Measurements from ENCODE around the gene WFDC12.
A peak's percentile ranks its signal among the peaks of the same experiment; 100 is the strongest.

Gene WFDC12

GRCh38 chr20:45115386-45115774, 8.9 kb downstream of the WFDC12 start:
- no peak for DNase-seq (ENCODE audit: low read depth in 2 of 2, low spot score in 1 of 2)

DNA sequence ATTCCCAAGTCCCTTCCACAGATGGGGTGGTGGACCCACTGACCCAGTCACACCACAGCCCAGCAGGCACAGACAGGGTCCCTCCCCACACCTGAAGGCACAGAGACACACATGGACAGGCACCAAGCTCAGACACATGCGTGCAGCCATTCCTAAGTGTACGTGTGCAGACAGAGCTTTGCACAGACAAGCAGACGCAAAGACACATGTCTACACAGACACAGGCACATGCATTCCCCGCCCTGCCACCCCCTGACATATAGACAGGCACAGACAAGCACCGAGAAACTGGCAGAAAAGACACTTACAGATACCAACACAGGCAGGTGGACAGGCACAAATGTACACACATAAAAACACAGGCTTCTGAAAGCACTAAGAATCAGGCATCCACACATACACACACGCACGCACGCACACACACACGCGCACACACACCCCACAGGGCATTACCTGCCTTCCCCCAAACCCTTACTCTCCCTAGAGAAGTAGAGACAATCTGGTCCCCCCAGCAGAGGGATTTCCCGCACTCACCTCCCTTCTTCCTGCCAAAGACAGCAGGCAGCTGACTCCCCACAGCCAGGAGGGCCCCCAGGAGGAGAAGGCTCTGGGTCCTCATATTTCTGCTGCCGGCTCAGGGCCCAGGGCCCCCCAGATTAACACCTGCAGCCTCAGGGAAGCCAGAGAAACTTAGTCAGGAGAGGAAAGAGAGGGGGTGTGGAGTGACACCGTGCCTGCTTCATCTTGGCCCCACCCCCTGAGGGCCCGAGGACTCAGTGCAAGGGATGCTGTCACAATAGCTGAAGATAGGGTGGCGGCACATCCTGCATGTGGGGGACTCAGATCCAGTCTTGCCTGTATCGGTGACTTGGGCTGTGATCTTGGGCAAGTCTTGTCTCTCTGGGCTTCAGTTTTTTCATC, 9.5 kb downstream of the WFDC12 start, which contains the start of gene WFDC5:
WFDC5 (minus strand) TSS at position 710 of the 921 bp plus-strand sequence; CDS start at position 619, 91 bp downstream.
- no peak for DNase-seq (ENCODE audit: low read depth in 2 of 2, low spot score in 1 of 2)

GRCh38 chr20:45113865-45114264, 10.4 kb downstream of the WFDC12 start:
- no peak for DNase-seq (ENCODE audit: low read depth in 2 of 2, low spot score in 1 of 2)

DNA sequence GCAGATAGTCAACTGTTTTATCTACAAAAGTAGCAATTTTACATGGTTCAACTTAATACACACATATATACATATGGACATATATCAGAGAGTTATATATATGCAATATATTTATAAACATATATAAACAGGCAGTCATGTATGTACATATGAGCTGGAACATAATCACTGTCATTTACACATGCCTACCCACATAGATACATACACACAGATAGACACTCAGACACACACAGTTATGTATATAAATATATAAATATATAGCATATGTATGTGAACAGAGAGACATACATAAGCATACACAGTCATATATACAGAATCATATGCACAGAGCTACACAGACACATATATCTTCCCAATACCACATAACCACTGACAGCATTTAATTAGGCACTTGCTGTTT, 11.5 kb downstream of the WFDC12 start:
- no peak for DNase-seq (ENCODE audit: low read depth in 2 of 2, low spot score in 1 of 2)

- DNase-seq (ENCODE audit: low read depth in 2 of 2, low spot score in 1 of 2) = no peak
Measured at GRCh38 chr20:45111799-45112471, 12.3 kb downstream of the WFDC12 start.

DNA sequence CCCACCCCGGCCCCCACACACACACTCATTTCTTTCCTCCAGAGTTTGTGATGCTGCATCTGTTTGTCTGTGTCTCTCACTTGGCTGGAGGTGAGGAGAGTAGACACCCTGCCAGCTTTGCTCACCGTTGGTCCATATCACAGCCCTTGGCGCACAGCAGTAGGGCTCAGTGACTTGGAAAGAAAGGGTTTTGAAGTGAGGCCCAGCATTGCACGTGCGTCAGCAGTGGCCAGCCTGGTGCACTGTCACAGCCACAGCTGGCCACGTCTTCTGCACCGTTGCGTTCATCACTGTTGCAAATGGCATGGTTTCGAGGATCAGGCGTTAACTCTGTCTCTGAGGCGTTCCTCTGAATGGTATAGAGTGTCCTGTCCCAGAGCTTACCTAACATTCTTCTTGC, 13.0 kb downstream of the WFDC12 start:
- DNase-seq (ENCODE audit: low read depth in 2 of 2, low spot score in 1 of 2) = no peak

GRCh38 chr20:45110301-45110700, 14.0 kb downstream of the WFDC12 start:
- DNase-seq (ENCODE audit: low read depth in 2 of 2, low spot score in 1 of 2) = no peak

DNA sequence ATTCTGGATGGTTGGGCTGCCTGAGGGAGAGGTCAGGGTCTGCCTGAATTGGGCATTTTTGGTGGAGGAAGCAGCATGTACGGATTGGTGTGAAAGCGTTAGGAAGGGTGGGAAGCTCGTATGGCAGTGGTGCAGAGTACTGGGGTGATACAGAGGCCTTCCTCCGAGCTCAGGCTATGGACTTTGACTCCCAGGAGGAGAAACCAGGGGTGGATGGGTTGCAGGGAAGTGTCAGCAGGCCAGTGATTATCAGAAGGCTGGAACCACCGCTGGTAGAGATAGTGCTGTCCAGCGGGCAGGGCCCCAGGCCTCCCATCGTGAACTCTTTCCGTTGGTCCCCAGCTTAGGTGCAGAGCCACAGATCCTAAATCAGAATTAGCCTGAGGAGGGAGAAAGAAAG, 14.6 kb downstream of the WFDC12 start:
- DNase-seq (ENCODE audit: low read depth in 2 of 2, low spot score in 1 of 2) = no peak

GRCh38 chr20:45105317-45105716, 18.9 kb downstream of the WFDC12 start:
- DNase-seq (ENCODE audit: low read depth in 2 of 2, low spot score in 1 of 2) = no peak

DNA sequence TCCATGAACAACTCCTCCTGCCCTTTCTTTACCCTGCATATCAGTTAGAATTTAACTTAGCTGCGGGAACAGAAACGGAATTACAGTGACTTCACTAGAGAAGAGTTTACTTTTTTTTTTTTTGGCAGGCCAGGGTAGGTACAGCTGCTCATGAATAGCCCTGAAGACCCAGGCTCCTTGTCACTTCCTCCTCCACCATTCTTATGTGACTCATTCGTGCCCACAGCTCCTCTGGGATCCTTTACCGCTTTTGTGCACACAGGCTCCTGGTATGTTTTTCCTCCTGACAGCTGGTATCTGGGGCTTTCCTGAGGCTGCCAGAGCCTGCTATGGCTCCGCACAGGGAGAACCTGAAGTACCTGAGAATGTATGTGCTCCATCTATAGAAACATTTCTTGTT, 19.5 kb downstream of the WFDC12 start:
- no peak for DNase-seq (ENCODE audit: low read depth in 2 of 2, low spot score in 1 of 2)

- no peak for DNase-seq (ENCODE audit: low read depth in 2 of 2, low spot score in 1 of 2)
Measured at GRCh38 chr20:45103072-45103471, 21.2 kb downstream of the WFDC12 start.

GRCh38 chr20:45101333-45101850, 22.9 kb downstream of the WFDC12 start:
- DNase-seq (ENCODE audit: low read depth in 2 of 2, low spot score in 1 of 2) = no peak

- no peak for DNase-seq (ENCODE audit: low read depth in 2 of 2, low spot score in 1 of 2)
Measured at GRCh38 chr20:45100563-45101245, 23.6 kb downstream of the WFDC12 start, which contains the start of gene KCNS1. Gene KCNS1 (minus strand): TSS chr20:45101127. CDS start chr20:45099236, 1,891 bp downstream.

GRCh38 chr20:45098103-45098773, 26.0 kb downstream of the WFDC12 start:
- DNase-seq (ENCODE audit: low read depth in 2 of 2, low spot score in 1 of 2) = no peak

DNA sequence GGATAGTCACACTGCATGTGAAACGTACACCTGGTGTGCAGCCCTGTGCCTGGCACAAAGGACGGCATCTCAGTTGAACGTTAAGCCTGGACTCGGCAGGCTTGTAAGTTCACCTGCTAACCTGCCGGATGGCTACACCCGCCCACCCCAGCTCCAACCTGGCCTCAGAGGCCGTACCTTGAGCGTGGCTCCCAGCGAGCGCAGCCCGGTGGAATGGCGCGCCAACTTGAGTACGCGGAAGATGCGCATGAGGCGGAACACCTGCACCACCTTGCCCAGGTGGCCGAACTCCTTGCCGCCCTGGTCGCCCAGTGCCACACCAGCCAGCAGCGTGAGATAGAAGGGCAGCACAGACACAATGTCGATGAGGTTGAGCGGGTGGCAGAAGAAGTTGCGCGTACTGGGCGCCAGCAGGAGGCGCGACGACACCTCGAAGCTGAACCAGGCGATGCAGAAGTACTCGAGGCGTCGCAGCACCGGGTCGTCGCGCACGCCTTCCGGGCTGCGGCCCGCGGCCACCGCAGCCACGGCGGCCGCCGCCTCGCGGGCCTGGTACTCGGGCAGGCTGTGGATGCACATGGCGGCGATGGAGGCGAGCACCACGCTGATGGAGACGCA, 26.7 kb downstream of the WFDC12 start:
- no peak for DNase-seq (ENCODE audit: low read depth in 2 of 2, low spot score in 1 of 2)

GRCh38 chr20:45096781-45097180, 27.5 kb downstream of the WFDC12 start:
- DNase-seq (ENCODE audit: low read depth in 2 of 2, low spot score in 1 of 2) = no peak

- DNase-seq (ENCODE audit: low read depth in 2 of 2, low spot score in 1 of 2) = peak; percentile 8 to 29
Measured at GRCh38 chr20:45095805-45096238, 28.4 kb downstream of the WFDC12 start.

- DNase-seq (ENCODE audit: low read depth in 2 of 2, low spot score in 1 of 2) = no peak
Measured at GRCh38 chr20:45094864-45095574, 29.2 kb downstream of the WFDC12 start.

DNA sequence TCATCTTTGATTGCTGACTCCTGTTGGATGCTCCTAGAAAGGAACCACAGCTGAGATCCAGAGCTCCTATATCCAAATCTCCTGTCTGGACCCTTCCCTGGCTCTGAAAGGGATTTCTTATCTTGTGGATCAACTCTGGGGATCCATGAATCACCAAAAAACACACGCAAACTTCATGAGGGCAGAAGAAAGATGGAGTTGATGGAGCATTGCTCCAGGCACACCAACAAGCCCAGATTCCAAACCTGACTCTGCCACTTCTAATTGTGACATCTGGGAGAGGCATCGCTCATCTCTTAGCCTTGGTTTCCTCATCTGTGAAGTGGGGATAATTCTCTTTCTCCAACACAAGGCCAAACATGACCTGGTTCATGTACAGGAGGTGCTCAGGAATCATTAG, 30.1 kb downstream of the WFDC12 start:
- DNase-seq (ENCODE audit: low read depth in 2 of 2, low spot score in 1 of 2) = no peak

GRCh38 chr20:45092898-45093297, 31.4 kb downstream of the WFDC12 start:
- DNase-seq (ENCODE audit: low read depth in 2 of 2, low spot score in 1 of 2) = no peak

Measured in stimulated activated CD8-positive, alpha-beta memory T cell treated with anti-CD3 and anti-CD28 coated beads, Interleukin-4, amount 100 ng/mL, for 1 hour (primary cell).